IgD-negative memory B cell (primary cell): ENCODE data around the gene PPP2R2D. TPM values are rescaled to one million over a fixed set of nuclear protein-coding genes. Genes with fewer than 3 reads are reported as not detected.
A peak's percentile ranks its signal among the peaks of the same experiment; 100 is the strongest.
"Not testable (repeated sequence)": the region's sequence is repeated elsewhere in the genome, so short reads cannot be mapped to it uniquely, and the experiment has no call there.

Experiments used
- H3K27ac Mint-ChIP-seq, 3 donors: one replicate each; pipeline ENCODE4 v1.8.0; 2020 to 2022; ENCODE audit warnings: mild to moderate bottlenecking in 3 of 3, mixed read lengths in 3 of 3, moderate library complexity in 1 of 3
- H3K27me3 Mint-ChIP-seq: one replicate; pipeline ENCODE4 v1.8.0; 2021; ENCODE audit warnings: mixed read lengths
- H3K36me3 Mint-ChIP-seq: one replicate; pipeline ENCODE4 v1.8.0; 2020; ENCODE audit warnings: mild to moderate bottlenecking, mixed read lengths
- H3K4me1 Mint-ChIP-seq, 3 donors: one replicate each; pipeline ENCODE4 v1.8.0; 2020 to 2022; ENCODE audit warnings: mixed read lengths in 3 of 3, mild to moderate bottlenecking in 1 of 3
- H3K4me3 Mint-ChIP-seq, 4 donors: one replicate each; pipeline ENCODE4 v1.8.0; 2020 to 2022; ENCODE audit warnings: mild to moderate bottlenecking in 4 of 4, mixed read lengths in 4 of 4, moderate library complexity in 3 of 4
- H3K9me3 Mint-ChIP-seq, 3 donors: one replicate each; pipeline ENCODE4 v1.8.0; 2020 to 2021; ENCODE audit warnings: mixed read lengths in 3 of 3, mild to moderate bottlenecking in 1 of 3
- polyA plus RNA-seq: library from polyadenylated mRNA; unstranded; fragments of 300-500 nt; fragmentation: Illumina TruSeq; gene quantifications from one replicate; pipeline ENCODE4 v1.2.3, GENCODE V29; 2021

PPP2R2D gene
- polyA plus RNA-seq, 1 donor from 2014 or later, result 17.1 TPM

GRCh38 chr10:131980321-131980720, 79.5 kb downstream of the PPP2R2D start:
- H3K27me3 Mint-ChIP-seq, result peaks cover 4% of the 10 kb centered on the region
- no peaks in the 10 kb centered on the region for H3K9me3 Mint-ChIP-seq
- peaks cover 3 to 16% (median 11%) of the 10 kb centered on the region in 3 donors for H3K4me1 Mint-ChIP-seq
- H3K36me3 Mint-ChIP-seq, result peaks cover 2% of the 10 kb centered on the region
- peak overlapping the region in 2 of 3 donors; percentile 19 to 87 for H3K27ac Mint-ChIP-seq
- peak overlapping the region in 2 of 4 donors; percentile 71 to 85 for H3K4me3 Mint-ChIP-seq

DNA sequence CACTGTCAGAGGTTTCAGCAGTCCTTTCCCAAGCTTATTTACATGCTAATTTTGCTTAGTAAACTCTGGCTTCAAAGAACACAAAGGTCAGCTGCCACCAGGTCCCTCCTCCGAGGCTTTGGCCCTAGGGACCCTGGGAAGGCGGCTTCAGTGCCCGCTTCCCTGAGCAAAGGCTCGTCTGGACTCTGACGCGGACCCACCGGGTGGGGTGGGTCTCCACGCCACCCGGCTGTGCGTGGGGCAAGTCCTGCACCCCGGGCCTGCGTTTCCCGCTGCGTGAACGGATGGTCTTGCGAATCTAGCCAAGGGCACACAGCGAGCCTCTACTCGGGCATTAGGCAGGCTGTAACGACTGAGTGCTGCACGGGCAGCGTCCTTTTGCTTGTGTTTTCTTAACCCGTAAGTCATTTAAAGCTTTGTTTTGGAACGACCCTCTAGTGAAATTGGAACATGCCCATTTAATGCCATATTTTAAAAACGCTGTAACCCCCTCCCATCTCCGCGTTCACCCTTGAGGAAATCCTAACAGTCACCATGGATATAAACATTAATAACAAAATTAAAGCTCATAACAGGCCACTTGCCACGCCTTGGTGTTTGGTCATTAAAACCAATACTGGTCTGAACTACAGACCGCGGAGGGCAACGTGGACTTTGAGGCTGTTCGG, 80.1 kb downstream of the PPP2R2D start:
- peak overlapping the region; percentile 77 to 90 (median 87) for H3K4me3 Mint-ChIP-seq
- H3K27ac Mint-ChIP-seq, result peak overlapping the region in 2 of 3 donors; percentile 20 to 87
- H3K4me1 Mint-ChIP-seq, result peaks cover 3 to 16% (median 11%) of the 10 kb centered on the region in 3 donors
- peaks cover 7% of the 10 kb centered on the region for H3K27me3 Mint-ChIP-seq
- H3K9me3 Mint-ChIP-seq, result no peaks in the 10 kb centered on the region
- H3K36me3 Mint-ChIP-seq, result peaks cover 2% of the 10 kb centered on the region

GRCh38 chr10:131981429-131982184, 80.8 kb downstream of the PPP2R2D start, which contains the start of gene BNIP3:
Gene BNIP3 (minus strand): TSS chr10:131981923. CDS start chr10:131981806, 117 bp downstream.
- peak within 1 kb of the TSS in 2 of 3 donors; percentile 20 to 87 for H3K27ac Mint-ChIP-seq
- H3K27me3 Mint-ChIP-seq, result peaks cover 9% of the 10 kb centered on the region
- H3K9me3 Mint-ChIP-seq, result no peaks in the 10 kb centered on the region
- peaks cover 3 to 16% (median 11%) of the 10 kb centered on the region in 3 donors for H3K4me1 Mint-ChIP-seq
- H3K4me3 Mint-ChIP-seq, result peak within 1 kb of the TSS; percentile 83 to 92 (median 91)
- peaks cover 2% of the 10 kb centered on the region for H3K36me3 Mint-ChIP-seq

- Mint-ChIP-seq H3K4me1 (peaks cover 3 to 16% (median 11%) of the 10 kb centered on the region in 3 donors), H3K27ac (no peak overlapping the region), H3K27me3 (peaks cover 9% of the 10 kb centered on the region), H3K9me3 (peaks cover 0 to 3% (median 3%) of the 10 kb centered on the region in 3 donors), H3K4me3 (peak overlapping the region in 2 of 4 donors; percentile 74 to 88), H3K36me3 (peaks cover 4% of the 10 kb centered on the region)
Measured at GRCh38 chr10:131982185-131982756, 81.5 kb downstream of the PPP2R2D start.

DNA sequence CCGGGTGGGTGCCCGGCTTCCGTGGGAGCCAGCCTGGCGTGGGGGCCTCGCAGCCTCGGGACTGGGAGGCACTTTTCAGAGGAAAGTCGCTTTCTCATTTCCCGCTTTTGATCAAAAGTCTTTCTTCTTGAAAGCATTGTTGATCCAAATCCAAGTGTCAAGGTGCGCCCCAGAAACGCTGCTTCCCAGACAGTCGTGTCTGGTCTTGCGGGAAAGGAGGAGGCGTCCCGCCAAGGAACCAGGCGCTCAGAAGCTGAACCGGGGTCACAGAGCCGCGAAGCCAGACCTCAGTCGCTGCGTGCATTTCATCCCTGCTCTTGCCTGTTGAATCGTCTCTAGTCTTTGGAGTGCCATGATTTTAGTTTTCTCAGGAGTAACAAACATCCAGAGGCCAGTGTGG, 82.0 kb downstream of the PPP2R2D start:
- peaks cover 3 to 16% (median 11%) of the 10 kb centered on the region in 3 donors for H3K4me1 Mint-ChIP-seq
- peak overlapping the region; percentile 62 to 85 (median 72) for H3K4me3 Mint-ChIP-seq
- peaks cover 9% of the 10 kb centered on the region for H3K27me3 Mint-ChIP-seq
- peak overlapping the region in 1 of 3 donors; percentile 77 for H3K27ac Mint-ChIP-seq
- peaks cover 0 to 5% (median 3%) of the 10 kb centered on the region in 3 donors for H3K9me3 Mint-ChIP-seq
- H3K36me3 Mint-ChIP-seq, result peaks cover 5% of the 10 kb centered on the region

DNA sequence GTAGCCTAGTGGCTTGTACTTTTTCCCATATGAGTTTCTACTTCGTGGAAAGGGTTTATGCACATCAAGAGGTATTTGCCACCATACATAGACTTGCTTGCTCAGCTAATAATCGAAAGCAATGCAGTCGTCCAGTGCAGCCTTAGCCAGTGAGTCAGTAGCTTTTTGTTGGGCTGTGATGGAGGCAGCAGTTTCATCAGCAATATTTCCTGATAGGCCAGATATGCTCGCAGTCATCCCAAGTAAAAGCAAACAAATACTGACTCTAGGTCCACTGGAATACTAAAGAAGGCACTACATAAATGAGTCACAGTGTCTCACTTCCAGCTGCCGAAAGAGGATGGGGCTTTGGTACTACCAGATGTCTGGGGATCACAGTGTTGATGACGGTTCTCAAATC, 83.0 kb downstream of the PPP2R2D start:
- peak overlapping the region in 1 of 3 donors; percentile 77 for H3K27ac Mint-ChIP-seq
- peak overlapping the region in 2 of 4 donors; percentile 62 to 71 for H3K4me3 Mint-ChIP-seq
- peaks cover 0 to 5% (median 3%) of the 10 kb centered on the region in 3 donors for H3K9me3 Mint-ChIP-seq
- H3K4me1 Mint-ChIP-seq, result peaks cover 3 to 16% (median 6%) of the 10 kb centered on the region in 3 donors
- peaks cover 9% of the 10 kb centered on the region for H3K27me3 Mint-ChIP-seq
- H3K36me3 Mint-ChIP-seq, result peaks cover 3% of the 10 kb centered on the region

GRCh38 chr10:131986851-131987250, 86.0 kb downstream of the PPP2R2D start:
- H3K27me3 Mint-ChIP-seq, result not testable (repeated sequence)

DNA sequence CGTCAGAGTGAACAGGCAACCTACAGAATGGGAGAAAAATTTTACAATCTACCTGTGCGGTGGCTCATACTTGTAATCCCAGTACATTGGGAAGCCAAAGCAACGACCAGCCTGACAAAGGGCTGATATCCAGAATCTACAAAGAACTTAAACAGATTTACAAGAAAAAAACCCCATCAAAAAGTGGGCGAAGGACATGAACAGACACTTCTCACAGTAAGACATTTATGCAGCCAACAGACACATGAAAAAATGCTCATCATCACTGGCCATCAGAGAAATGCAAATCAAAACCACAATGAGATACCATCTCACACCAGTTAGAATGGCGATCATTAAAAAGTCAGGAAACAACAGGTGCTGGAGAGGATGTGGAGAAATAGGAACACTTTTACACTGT, 86.5 kb downstream of the PPP2R2D start:
- not testable (repeated sequence) for H3K4me1 Mint-ChIP-seq, H3K4me3 Mint-ChIP-seq, H3K27ac Mint-ChIP-seq, H3K27me3 Mint-ChIP-seq, H3K36me3 Mint-ChIP-seq, H3K9me3 Mint-ChIP-seq

More at GRCh38 chr10:131986851-131987250, 86.0 kb downstream of the PPP2R2D start:
- H3K9me3 Mint-ChIP-seq, H3K36me3 Mint-ChIP-seq, H3K4me3 Mint-ChIP-seq, H3K4me1 Mint-ChIP-seq, H3K27ac Mint-ChIP-seq: not testable (repeated sequence)

DNA sequence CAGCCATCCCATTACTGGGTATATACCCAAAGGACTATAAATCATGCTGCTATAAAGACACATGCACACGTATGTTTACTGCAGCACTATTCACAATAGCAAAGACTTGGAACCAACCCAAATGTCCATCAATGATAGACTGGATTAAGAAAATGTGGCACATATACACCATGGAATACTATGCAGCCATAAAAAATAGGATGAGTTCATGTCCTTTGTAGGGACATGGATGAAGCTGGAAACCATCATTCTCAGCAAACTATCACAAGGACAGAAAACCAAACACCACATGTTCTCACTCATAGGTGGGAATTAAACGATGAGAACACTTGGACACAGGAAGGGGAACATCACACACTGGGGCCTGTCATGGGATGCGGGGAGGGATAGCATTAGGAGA, 87.0 kb downstream of the PPP2R2D start:
- H3K27ac Mint-ChIP-seq, H3K27me3 Mint-ChIP-seq, H3K36me3 Mint-ChIP-seq, H3K4me3 Mint-ChIP-seq, H3K9me3 Mint-ChIP-seq, H3K4me1 Mint-ChIP-seq: not testable (repeated sequence)

DNA sequence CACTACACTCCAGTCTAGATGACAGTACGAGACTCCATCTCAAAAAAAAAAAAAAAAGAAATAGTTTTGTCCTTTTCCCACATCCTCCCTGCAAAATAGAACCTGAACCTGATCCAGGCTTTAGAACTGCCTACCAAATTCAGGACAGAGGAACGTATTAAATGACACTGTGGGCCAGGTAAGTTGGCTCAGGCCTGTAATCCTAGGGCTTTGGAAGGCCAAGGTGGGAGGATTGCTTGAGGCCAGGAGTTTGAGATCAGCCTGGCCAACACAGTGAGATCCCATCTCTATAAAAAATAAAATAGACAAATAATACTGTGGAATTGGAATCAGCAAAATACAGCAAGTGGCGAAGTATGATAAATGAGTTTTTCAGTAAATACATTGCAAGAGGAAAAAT, 90.9 kb downstream of the PPP2R2D start:
- H3K9me3 Mint-ChIP-seq, result peaks cover 0 to 5% (median 3%) of the 10 kb centered on the region in 3 donors
- H3K36me3 Mint-ChIP-seq, result peaks cover 3% of the 10 kb centered on the region
- no peak overlapping the region for H3K4me3 Mint-ChIP-seq
- peaks cover 0 to 3% (median 0%) of the 10 kb centered on the region in 3 donors for H3K4me1 Mint-ChIP-seq
- H3K27ac Mint-ChIP-seq, result no peak overlapping the region
- H3K27me3 Mint-ChIP-seq, result no peaks in the 10 kb centered on the region

GRCh38 chr10:131993275-131993674, 92.5 kb downstream of the PPP2R2D start:
- no peaks in the 10 kb centered on the region for H3K9me3 Mint-ChIP-seq
- H3K4me3 Mint-ChIP-seq, result no peak overlapping the region
- peaks cover 0 to 3% (median 0%) of the 10 kb centered on the region in 3 donors for H3K4me1 Mint-ChIP-seq
- no peak overlapping the region for H3K27ac Mint-ChIP-seq
- H3K36me3 Mint-ChIP-seq, result no peaks in the 10 kb centered on the region
- H3K27me3 Mint-ChIP-seq, result no peaks in the 10 kb centered on the region

DNA sequence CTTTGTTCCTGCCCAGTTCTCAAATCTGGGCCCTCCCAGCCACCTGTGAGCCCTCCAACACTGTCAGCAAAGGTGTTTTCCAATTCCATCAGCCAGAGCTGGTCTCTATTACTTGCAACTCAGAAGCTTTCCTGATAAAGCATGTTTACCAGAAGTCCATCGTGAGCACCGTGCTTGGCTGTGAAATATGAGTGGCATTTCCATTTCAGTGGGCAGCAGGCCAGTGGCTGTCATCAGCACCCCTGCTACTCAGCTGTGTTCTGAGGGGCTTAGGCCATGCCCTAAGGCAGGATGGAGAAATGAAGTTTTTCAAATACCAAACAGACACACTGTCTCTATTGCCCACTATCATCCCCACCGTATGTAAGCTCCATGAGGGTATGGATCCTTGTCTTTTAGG, 93.6 kb downstream of the PPP2R2D start:
- no peak overlapping the region for H3K4me3 Mint-ChIP-seq
- H3K27ac Mint-ChIP-seq, result no peak overlapping the region
- H3K9me3 Mint-ChIP-seq, result no peaks in the 10 kb centered on the region
- peaks cover 2% of the 10 kb centered on the region for H3K36me3 Mint-ChIP-seq
- H3K27me3 Mint-ChIP-seq, result no peaks in the 10 kb centered on the region
- peaks cover 0 to 3% (median 0%) of the 10 kb centered on the region in 3 donors for H3K4me1 Mint-ChIP-seq

DNA sequence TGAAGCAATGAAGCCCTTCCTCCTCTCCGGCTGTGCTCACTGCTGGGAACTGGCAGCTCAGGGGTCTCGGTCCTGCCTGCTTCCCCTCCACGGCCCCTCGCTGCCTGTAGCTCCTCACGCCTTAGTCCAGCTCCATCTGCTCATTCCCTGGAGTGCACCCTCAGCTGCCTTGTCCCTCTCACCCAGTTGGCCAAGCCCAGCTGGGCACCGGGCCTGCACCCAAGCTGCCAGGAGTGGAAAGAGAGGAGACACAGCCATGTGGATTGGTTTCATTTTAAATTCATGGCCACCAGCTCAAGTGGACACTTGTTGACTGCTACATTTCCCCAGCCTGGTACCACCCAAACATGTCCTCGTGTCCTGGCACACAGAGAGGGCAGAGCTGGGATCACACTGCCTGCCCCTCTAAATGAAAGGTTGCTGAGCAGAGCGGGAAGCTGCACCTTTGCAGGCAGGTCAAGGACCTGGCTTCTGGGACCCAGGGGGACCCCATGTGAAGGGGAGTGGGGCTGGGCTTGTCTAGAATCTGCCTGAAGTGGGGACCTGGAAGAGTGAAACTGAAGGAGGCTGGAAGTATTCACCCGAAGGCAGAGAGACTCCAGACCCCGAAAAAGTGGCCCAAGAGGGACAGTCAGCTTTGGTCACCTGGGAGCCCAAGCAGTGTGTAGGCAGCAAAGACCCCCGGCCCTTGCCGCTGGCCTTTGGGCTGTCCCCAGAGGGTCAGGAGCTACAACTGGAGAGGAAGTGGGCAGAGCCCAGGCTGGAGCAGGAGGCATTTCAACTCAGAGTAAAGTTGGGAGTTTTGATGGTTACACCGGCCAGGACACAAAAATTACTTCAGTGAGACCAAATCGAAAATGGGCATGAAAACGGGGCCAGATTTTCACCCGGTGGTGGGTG, 95.9 kb downstream of the PPP2R2D start:
- peaks cover 0 to 3% (median under 1%) of the 10 kb centered on the region in 3 donors for H3K4me1 Mint-ChIP-seq
- H3K27ac Mint-ChIP-seq, result no peak overlapping the region

DNA sequence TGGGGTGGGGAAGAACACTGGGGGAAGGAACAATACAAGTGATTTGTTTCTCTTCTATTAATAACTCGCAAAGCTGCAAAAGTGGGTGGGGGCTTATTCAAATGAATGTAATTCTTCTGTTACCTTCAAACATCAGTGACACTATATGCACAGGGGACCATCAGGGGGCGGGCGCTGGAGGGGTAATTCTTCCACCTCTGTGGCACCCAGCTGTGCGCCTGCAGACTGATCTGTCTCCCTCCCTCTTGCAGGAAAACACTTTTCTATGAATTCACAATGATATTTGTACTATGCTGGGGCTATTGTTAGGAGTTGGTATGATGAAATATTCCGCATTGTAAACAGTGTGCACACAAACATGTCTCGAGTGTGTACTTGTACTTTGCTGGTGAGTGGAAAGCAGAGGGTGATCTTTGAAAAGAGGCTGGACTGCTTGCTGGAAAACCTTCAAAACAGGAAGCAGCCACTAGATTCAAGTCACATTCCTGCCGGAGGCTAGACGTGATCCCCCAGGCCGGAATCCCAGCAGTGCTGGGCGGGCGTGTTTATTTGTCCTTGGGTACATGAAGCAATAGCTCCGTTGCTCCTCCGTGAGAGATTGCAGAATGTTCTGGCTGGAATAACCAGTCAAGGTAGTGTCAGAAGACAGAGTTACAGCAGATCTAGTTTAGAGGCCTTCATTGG, 96.7 kb downstream of the PPP2R2D start:
- no peaks in the 10 kb centered on the region for H3K9me3 Mint-ChIP-seq
- no peak overlapping the region for H3K4me3 Mint-ChIP-seq
- H3K27ac Mint-ChIP-seq, result no peak overlapping the region
- H3K4me1 Mint-ChIP-seq, result peaks cover 0 to 3% (median 1%) of the 10 kb centered on the region in 3 donors
- peaks cover 2% of the 10 kb centered on the region for H3K36me3 Mint-ChIP-seq
- H3K27me3 Mint-ChIP-seq, result no peaks in the 10 kb centered on the region

More for the DNA sequence above, 95.9 kb downstream of the PPP2R2D start:
- Mint-ChIP-seq H3K4me3 (no peak overlapping the region), H3K36me3 (peaks cover 2% of the 10 kb centered on the region), H3K27me3 (no peaks in the 10 kb centered on the region), H3K9me3 (no peaks in the 10 kb centered on the region)
